Gastroesophageal sphincter (tissue), 3 donors: Measurements from ENCODE around the gene SREBF2.

ENCODE experiments used
- EP300 ChIP-seq: sonication (generic); formaldehyde crosslinking; IDR thresholded peaks from one replicate; pipeline ENCODE4 v1.6.1; 2017; ENCODE audit warnings: antibody characterized with exemption, mild to moderate bottlenecking
- POLR2A ChIP-seq, 2 donors: fragments of 450-650 bp; IDR thresholded peaks; one replicate each; pipeline ENCODE4 v1.6.1; 2017; ENCODE audit warnings: antibody characterized with exemption in 2 of 2, mild to moderate bottlenecking in 2 of 2, moderate library complexity in 1 of 2
- POLR2AphosphoS5 ChIP-seq: sonication (generic); formaldehyde crosslinking; IDR thresholded peaks from one replicate; pipeline ENCODE4 v1.6.1; 2017; ENCODE audit warnings: antibody characterized with exemption
- TF ChIP-seq, protein P1 (sequence below), 4 experiments: fragments of 200-600 bp in 2 of 4; fragments of 450-650 bp in 2 of 4; sonication (generic) in 1 of 4; IDR thresholded peaks; one replicate each; pipeline ENCODE4 v1.5.1; 2017 to 2019; ENCODE audit warnings: antibody characterized with exemption in 4 of 4, mild to moderate bottlenecking in 2 of 4, moderate library complexity in 2 of 4

DNA sequence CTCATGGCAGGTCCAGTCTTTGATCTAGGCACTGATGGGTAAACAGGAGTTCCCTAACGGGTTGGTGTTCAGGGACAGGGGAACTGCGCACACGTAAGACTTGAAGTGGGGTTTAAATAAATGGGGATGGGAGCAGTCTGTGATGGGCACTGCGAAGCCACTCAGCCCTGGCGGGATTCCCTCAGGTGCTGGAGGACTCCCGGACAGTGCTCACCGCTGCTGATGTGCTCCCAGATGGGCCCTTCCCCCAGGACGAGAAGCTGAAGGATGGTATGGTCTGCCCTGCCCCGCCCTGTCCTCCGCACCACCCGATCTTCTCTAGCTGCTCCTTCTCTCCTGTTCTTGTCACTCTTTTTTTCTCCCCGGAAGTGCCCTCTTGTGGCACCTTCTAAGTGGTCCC lies 22.9 kb upstream of the SREBF2 start:
- TF ChIP-seq, protein P1, sequence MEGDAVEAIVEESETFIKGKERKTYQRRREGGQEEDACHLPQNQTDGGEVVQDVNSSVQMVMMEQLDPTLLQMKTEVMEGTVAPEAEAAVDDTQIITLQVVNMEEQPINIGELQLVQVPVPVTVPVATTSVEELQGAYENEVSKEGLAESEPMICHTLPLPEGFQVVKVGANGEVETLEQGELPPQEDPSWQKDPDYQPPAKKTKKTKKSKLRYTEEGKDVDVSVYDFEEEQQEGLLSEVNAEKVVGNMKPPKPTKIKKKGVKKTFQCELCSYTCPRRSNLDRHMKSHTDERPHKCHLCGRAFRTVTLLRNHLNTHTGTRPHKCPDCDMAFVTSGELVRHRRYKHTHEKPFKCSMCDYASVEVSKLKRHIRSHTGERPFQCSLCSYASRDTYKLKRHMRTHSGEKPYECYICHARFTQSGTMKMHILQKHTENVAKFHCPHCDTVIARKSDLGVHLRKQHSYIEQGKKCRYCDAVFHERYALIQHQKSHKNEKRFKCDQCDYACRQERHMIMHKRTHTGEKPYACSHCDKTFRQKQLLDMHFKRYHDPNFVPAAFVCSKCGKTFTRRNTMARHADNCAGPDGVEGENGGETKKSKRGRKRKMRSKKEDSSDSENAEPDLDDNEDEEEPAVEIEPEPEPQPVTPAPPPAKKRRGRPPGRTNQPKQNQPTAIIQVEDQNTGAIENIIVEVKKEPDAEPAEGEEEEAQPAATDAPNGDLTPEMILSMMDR (IDR thresholded peaks at IDR 0.05) = no peak
- no peak for TF ChIP-seq POLR2A (IDR thresholded peaks at IDR 0.05)
- TF ChIP-seq EP300 = no peak
- no peak for TF ChIP-seq POLR2AphosphoS5
